HepG2 (cell line): Measurements from ENCODE around the gene CNP. TPM values are rescaled to one million over a fixed set of nuclear protein-coding genes. Genes with fewer than 3 reads are reported as not detected.

Experiments used
- ARNT2 ChIP-seq: sonication (generic); formaldehyde crosslinking; IDR thresholded peaks from 2 replicates; pipeline ENCODE4 v1.8.0; 2022; ENCODE audit warnings: mild to moderate bottlenecking, low read depth, missing genetic modification reagents, moderate library complexity
- CREM ChIP-seq, 2 experiments: sonication (generic) in 1 of 2; formaldehyde crosslinking in 1 of 2; IDR thresholded peaks; 2 replicates each; pipeline versions ENCODE4 v1.4.0 to v1.6.1; 2016 to 2020; ENCODE audit warnings: antibody characterized with exemption in 1 of 2, mild to moderate bottlenecking in 1 of 2, missing genetic modification reagents in 1 of 2
- GTF3A ChIP-seq: sonication (generic); formaldehyde crosslinking; conservative IDR thresholded peaks from 2 replicates; pipeline ENCODE4 v1.4.0; 2020; ENCODE audit warnings: mild to moderate bottlenecking, missing genetic modification reagents
- NFIB ChIP-seq: sonication (generic); formaldehyde crosslinking; IDR thresholded peaks from 2 replicates; pipeline ENCODE4 v1.9.0; 2021; ENCODE audit warnings: missing genetic modification reagents, mild to moderate bottlenecking, borderline replicate concordance
- RNF2 ChIP-seq: fragments of 450-650 bp; conservative IDR thresholded peaks from 2 replicates; pipeline ENCODE4 v1.6.1; 2016; ENCODE audit warnings: low read depth
- SIX4 ChIP-seq: sonication (generic); formaldehyde crosslinking; IDR thresholded peaks from 2 replicates; pipeline ENCODE4 v1.4.0; 2020; ENCODE audit warnings: missing genetic modification reagents
- SMARCC2 ChIP-seq: fragments of 450-650 bp; IDR thresholded peaks from 2 replicates; pipeline ENCODE4 v1.6.1; 2017; ENCODE audit warnings: antibody characterized with exemption, mild to moderate bottlenecking
- ZFP37 ChIP-seq: sonication (generic); formaldehyde crosslinking; IDR thresholded peaks from 2 replicates; pipeline ENCODE4 v1.4.0; 2020; ENCODE audit warnings: missing genetic modification reagents, borderline replicate concordance
- ZKSCAN1 ChIP-seq: fragments of 150-350 bp; IDR thresholded peaks from 2 replicates; pipeline ENCODE4 v1.6.1; 2014; ENCODE audit warnings: low read length
- ZMYM2 ChIP-seq: sonication (generic); formaldehyde crosslinking; IDR thresholded peaks from 2 replicates; pipeline ENCODE4 v1.8.0; 2022; ENCODE audit warnings: mild to moderate bottlenecking, missing genetic modification reagents
- ZNF343 ChIP-seq: sonication (generic); formaldehyde crosslinking; IDR thresholded peaks from 2 replicates; pipeline ENCODE4 v1.4.0; 2020; ENCODE audit warnings: mild to moderate bottlenecking, missing genetic modification reagents
- ZNF737 ChIP-seq: sonication (generic); formaldehyde crosslinking; IDR thresholded peaks from 2 replicates; pipeline ENCODE4 v1.5.0; 2020; ENCODE audit warnings: missing genetic modification reagents, mild to moderate bottlenecking, borderline replicate concordance
- polyA plus RNA-seq, 8 experiments: library from polyadenylated mRNA; depleted of rRNA in 3 of 8; stranded (reverse) in 7 of 8; unstranded in 1 of 8; fragments of >200 nt; fragmentation: Illumina TruSeq in 4 of 8; extraction: Trizol in 4 of 8; gene quantifications; 2 replicates each; pipeline versions ENCODE4 v1.2.1 to v1.2.3, GENCODE V29; 2011 to 2016; ENCODE audit warnings: low read depth in 4 of 8, missing spikeins in 1 of 8, mixed read lengths in 1 of 8; ENCODE audit not compliant: insufficient read depth in 1 of 8
- total RNA-seq, 5 experiments: library from RNA; depleted of rRNA; stranded (reverse); fragments of >200 nt; fragmentation: Illumina TruSeq; extraction: Trizol; gene quantifications; 2 replicates each; pipeline ENCODE4 v1.2.3, GENCODE V29; 2016; ENCODE audit warnings: low read depth in 1 of 5
- TF ChIP-seq, protein P1 (sequence below): IDR thresholded peaks from 2 replicates; pipeline ENCODE4 v1.4.0; 2020; ENCODE audit warnings: mild to moderate bottlenecking, missing genetic modification reagents
- TF ChIP-seq, protein P2 (sequence below): sonication (generic); formaldehyde crosslinking; IDR thresholded peaks from 2 replicates; pipeline ENCODE4 v1.9.0; 2021; ENCODE audit warnings: mild to moderate bottlenecking, missing genetic modification reagents
- TF ChIP-seq, protein P3 (sequence below): sonication (generic); formaldehyde crosslinking; IDR thresholded peaks from 2 replicates; pipeline ENCODE4 v1.4.0; 2020; ENCODE audit warnings: missing genetic modification reagents, mild to moderate bottlenecking, borderline replicate concordance

The CNP gene
- total and polyA plus RNA-seq, 2 of the 13 experiments (the other 11 are each of a cell fraction or from before 2014, with no cell fraction given), result 97.2 to 161 TPM

DNA sequence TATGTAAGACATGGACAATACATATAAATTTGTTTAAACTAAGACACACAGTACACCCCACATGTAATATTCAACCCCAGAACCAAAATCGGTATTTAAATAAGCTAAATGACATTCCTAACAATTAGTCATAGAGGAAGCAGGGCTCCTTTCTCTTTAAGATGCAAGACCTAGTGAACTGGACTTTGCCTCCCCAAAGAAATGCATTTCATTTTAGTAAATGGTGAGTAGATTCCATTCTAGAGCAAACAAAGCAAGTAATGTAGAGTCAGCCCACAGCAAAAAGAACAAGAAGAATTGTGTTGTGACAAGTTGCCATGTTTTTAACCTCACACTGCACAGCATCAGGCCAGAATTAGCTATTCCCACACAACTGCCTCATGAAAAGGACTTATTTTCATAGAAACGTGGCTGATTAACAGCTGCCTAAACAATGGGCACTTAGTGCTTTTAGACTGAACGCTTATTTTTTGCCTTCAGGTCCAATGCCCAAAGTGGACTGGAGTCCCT is 36.3 kb downstream of the CNP start (continued):
- TF ChIP-seq SMARCC2 (no peak), ZKSCAN1 (no peak), ZNF737 (CRISPR knock-in tag) (no peak), ARNT2 (CRISPR knock-in tag) (no peak), CREM (IDR thresholded peaks at IDR 0.05) (peak; percentile 39; the same call in 1 of the 2 replicates), CREM (CRISPR knock-in tag; IDR thresholded peaks at IDR 0.05) (no peak), GTF3A (no peak), ZFP37 (no peak), ZMYM2 (CRISPR knock-in tag) (no peak), SIX4 (CRISPR knock-in tag) (no peak), ZNF343 (no peak), RNF2 (no peak), NFIB (CRISPR knock-in tag) (no peak)
- TF ChIP-seq, protein P1, sequence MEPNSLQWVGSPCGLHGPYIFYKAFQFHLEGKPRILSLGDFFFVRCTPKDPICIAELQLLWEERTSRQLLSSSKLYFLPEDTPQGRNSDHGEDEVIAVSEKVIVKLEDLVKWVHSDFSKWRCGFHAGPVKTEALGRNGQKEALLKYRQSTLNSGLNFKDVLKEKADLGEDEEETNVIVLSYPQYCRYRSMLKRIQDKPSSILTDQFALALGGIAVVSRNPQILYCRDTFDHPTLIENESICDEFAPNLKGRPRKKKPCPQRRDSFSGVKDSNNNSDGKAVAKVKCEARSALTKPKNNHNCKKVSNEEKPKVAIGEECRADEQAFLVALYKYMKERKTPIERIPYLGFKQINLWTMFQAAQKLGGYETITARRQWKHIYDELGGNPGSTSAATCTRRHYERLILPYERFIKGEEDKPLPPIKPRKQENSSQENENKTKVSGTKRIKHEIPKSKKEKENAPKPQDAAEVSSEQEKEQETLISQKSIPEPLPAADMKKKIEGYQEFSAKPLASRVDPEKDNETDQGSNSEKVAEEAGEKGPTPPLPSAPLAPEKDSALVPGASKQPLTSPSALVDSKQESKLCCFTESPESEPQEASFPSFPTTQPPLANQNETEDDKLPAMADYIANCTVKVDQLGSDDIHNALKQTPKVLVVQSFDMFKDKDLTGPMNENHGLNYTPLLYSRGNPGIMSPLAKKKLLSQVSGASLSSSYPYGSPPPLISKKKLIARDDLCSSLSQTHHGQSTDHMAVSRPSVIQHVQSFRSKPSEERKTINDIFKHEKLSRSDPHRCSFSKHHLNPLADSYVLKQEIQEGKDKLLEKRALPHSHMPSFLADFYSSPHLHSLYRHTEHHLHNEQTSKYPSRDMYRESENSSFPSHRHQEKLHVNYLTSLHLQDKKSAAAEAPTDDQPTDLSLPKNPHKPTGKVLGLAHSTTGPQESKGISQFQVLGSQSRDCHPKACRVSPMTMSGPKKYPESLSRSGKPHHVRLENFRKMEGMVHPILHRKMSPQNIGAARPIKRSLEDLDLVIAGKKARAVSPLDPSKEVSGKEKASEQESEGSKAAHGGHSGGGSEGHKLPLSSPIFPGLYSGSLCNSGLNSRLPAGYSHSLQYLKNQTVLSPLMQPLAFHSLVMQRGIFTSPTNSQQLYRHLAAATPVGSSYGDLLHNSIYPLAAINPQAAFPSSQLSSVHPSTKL (CRISPR knock-in tag), result peak; percentile 80
- TF ChIP-seq, protein P2, sequence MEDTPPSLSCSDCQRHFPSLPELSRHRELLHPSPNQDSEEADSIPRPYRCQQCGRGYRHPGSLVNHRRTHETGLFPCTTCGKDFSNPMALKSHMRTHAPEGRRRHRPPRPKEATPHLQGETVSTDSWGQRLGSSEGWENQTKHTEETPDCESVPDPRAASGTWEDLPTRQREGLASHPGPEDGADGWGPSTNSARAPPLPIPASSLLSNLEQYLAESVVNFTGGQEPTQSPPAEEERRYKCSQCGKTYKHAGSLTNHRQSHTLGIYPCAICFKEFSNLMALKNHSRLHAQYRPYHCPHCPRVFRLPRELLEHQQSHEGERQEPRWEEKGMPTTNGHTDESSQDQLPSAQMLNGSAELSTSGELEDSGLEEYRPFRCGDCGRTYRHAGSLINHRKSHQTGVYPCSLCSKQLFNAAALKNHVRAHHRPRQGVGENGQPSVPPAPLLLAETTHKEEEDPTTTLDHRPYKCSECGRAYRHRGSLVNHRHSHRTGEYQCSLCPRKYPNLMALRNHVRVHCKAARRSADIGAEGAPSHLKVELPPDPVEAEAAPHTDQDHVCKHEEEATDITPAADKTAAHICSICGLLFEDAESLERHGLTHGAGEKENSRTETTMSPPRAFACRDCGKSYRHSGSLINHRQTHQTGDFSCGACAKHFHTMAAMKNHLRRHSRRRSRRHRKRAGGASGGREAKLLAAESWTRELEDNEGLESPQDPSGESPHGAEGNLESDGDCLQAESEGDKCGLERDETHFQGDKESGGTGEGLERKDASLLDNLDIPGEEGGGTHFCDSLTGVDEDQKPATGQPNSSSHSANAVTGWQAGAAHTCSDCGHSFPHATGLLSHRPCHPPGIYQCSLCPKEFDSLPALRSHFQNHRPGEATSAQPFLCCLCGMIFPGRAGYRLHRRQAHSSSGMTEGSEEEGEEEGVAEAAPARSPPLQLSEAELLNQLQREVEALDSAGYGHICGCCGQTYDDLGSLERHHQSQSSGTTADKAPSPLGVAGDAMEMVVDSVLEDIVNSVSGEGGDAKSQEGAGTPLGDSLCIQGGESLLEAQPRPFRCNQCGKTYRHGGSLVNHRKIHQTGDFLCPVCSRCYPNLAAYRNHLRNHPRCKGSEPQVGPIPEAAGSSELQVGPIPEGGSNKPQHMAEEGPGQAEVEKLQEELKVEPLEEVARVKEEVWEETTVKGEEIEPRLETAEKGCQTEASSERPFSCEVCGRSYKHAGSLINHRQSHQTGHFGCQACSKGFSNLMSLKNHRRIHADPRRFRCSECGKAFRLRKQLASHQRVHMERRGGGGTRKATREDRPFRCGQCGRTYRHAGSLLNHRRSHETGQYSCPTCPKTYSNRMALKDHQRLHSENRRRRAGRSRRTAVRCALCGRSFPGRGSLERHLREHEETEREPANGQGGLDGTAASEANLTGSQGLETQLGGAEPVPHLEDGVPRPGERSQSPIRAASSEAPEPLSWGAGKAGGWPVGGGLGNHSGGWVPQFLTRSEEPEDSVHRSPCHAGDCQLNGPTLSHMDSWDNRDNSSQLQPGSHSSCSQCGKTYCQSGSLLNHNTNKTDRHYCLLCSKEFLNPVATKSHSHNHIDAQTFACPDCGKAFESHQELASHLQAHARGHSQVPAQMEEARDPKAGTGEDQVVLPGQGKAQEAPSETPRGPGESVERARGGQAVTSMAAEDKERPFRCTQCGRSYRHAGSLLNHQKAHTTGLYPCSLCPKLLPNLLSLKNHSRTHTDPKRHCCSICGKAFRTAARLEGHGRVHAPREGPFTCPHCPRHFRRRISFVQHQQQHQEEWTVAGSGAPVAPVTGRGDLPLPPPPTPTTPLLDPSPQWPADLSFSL, result peak; percentile 81
- TF ChIP-seq, protein P3, sequence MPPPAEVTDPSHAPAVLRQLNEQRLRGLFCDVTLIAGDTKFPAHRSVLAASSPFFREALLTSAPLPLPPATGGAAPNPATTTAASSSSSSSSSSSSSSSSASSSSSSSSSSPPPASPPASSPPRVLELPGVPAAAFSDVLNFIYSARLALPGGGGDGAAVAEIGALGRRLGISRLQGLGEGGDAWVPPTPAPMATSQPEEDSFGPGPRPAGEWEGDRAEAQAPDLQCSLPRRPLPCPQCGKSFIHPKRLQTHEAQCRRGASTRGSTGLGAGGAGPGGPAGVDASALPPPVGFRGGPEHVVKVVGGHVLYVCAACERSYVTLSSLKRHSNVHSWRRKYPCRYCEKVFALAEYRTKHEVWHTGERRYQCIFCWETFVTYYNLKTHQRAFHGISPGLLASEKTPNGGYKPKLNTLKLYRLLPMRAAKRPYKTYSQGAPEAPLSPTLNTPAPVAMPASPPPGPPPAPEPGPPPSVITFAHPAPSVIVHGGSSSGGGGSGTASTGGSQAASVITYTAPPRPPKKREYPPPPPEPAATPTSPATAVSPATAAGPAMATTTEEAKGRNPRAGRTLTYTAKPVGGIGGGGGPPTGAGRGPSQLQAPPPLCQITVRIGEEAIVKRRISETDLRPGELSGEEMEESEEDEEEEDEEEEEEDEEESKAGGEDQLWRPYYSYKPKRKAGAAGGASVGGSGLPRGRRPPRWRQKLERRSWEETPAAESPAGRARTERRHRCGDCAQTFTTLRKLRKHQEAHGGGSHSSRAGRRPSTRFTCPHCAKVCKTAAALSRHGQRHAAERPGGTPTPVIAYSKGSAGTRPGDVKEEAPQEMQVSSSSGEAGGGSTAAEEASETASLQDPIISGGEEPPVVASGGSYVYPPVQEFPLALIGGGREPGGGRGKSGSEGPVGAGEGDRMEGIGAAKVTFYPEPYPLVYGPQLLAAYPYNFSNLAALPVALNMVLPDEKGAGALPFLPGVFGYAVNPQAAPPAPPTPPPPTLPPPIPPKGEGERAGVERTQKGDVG (CRISPR knock-in tag), result no peak
